Liver (tissue), 3 donors: ENCODE results near the gene PADI3.

Source experiments
- CTCF ChIP-seq: fragments of 150-350 bp; IDR thresholded peaks from 2 replicates; pipeline ENCODE4 v1.5.1; 2017; ENCODE audit warnings: improper control_type of control experiment, low read depth, low read length; ENCODE audit not compliant: missing input control
- JUND ChIP-seq, 2 donors: IDR thresholded peaks; 2 replicates each; pipeline ENCODE4 v1.6.1; 2016; ENCODE audit warnings: antibody characterized with exemption in 2 of 2
- REST ChIP-seq: IDR thresholded peaks from 2 replicates; pipeline ENCODE4 v1.6.1; 2016; ENCODE audit warnings: antibody characterized with exemption, mild to moderate bottlenecking
- RXRA ChIP-seq, 2 donors: IDR thresholded peaks; 2 replicates each; pipeline ENCODE4 v1.6.1; 2017 to 2018; ENCODE audit warnings: antibody characterized with exemption in 2 of 2, mild to moderate bottlenecking in 1 of 2
- TF ChIP-seq, protein P1 (sequence below): IDR thresholded peaks from 2 replicates; pipeline ENCODE4 v1.6.1; 2016; ENCODE audit warnings: antibody characterized with exemption
- donor health status: healthy.
- donor health status: healthy.

- no peak for TF ChIP-seq REST
- TF ChIP-seq JUND (IDR thresholded peaks at IDR 0.05): no peak
- TF ChIP-seq CTCF: no peak
- no peak for TF ChIP-seq RXRA (IDR thresholded peaks at IDR 0.05)
- TF ChIP-seq, protein P1, sequence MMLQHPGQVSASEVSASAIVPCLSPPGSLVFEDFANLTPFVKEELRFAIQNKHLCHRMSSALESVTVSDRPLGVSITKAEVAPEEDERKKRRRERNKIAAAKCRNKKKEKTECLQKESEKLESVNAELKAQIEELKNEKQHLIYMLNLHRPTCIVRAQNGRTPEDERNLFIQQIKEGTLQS: no peak
Observed at GRCh38 chr1:17296086-17296485, 47.2 kb downstream of the PADI3 start.
